Right atrium auricular region (tissue), 2 donors: Measurements from ENCODE around the gene RTTN. TPM values are rescaled to one million over a fixed set of nuclear protein-coding genes. Genes with fewer than 3 reads are reported as not detected.
A peak's percentile ranks its signal among the peaks of the same experiment; 100 is the strongest.

ENCODE experiments used
- DNase-seq: peaks from one replicate; pipeline ENCODE4 v3.0.0-alpha.2; 2019; ENCODE audit warnings: low spot score
- H3K27ac ChIP-seq, 2 donors: fragments of 200-600 bp; sonication (generic); 1 replicate in 1 of 2; 2 replicates in 1 of 2; pipeline ENCODE4 v1.5.1; 2016 to 2019
- H3K27me3 ChIP-seq, 2 donors: fragments of 200-600 bp; sonication (generic); one replicate each; pipeline versions ENCODE4 v1.5.1 to v1.6.0; 2017 to 2019
- H3K36me3 ChIP-seq: fragments of 200-600 bp; sonication (generic); one replicate; pipeline ENCODE4 v1.5.1; 2016
- H3K4me1 ChIP-seq, 2 donors: fragments of 200-600 bp; sonication (generic); one replicate each; pipeline versions ENCODE4 v1.5.1 to v1.6.0; 2017 to 2019
- H3K4me3 ChIP-seq, 2 donors: fragments of 200-600 bp; sonication (generic); 1 replicate in 1 of 2; 2 replicates in 1 of 2; pipeline ENCODE4 v1.5.1; 2017 to 2019; ENCODE audit warnings: mild to moderate bottlenecking in 1 of 2, moderate library complexity in 1 of 2
- H3K9me3 ChIP-seq, 2 donors: fragments of 200-600 bp; sonication (generic); one replicate each; pipeline ENCODE4 v1.5.1; 2019
- total RNA-seq, 2 donors: library from RNA; depleted of rRNA; stranded (reverse); fragments of >200 nt; gene quantifications; one replicate each; pipeline ENCODE4 v1.1.0, GENCODE V29; 2016
- TF ChIP-seq, protein P1 (sequence below), 2 donors: fragments of 200-600 bp; sonication (generic); IDR thresholded peaks; one replicate each; pipeline ENCODE4 v1.5.1; 2019; ENCODE audit warnings: antibody characterized with exemption in 2 of 2

RTTN gene
- total RNA-seq, 2 donors from 2014 or later = 6.3 to 8.0 TPM

DNA sequence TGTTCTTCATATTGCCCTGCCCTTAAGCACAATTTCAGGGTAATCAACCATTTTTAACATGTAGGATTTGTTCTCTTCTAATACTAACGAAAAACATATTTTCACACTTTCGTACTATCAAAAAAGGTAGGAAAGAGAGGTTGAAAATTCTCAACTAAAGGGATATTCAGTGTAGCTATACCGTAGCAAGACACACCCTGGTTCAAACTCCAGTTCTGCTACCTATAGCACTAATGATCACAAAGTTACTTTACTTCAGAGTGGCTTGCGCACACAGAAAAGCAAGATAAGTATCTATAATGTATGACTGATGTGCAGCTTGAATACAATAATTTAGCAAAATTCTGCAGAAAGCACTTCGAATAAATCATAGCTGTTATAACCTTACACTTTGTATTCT is 132.1 kb downstream of the RTTN start:
- no peaks in the 10 kb centered on the region for H3K9me3 ChIP-seq
- no peaks in the 10 kb centered on the region for H3K36me3 ChIP-seq
- DNase-seq = no peak
- no peaks in the 10 kb centered on the region for H3K27me3 ChIP-seq
- TF ChIP-seq, protein P1, sequence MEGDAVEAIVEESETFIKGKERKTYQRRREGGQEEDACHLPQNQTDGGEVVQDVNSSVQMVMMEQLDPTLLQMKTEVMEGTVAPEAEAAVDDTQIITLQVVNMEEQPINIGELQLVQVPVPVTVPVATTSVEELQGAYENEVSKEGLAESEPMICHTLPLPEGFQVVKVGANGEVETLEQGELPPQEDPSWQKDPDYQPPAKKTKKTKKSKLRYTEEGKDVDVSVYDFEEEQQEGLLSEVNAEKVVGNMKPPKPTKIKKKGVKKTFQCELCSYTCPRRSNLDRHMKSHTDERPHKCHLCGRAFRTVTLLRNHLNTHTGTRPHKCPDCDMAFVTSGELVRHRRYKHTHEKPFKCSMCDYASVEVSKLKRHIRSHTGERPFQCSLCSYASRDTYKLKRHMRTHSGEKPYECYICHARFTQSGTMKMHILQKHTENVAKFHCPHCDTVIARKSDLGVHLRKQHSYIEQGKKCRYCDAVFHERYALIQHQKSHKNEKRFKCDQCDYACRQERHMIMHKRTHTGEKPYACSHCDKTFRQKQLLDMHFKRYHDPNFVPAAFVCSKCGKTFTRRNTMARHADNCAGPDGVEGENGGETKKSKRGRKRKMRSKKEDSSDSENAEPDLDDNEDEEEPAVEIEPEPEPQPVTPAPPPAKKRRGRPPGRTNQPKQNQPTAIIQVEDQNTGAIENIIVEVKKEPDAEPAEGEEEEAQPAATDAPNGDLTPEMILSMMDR (IDR thresholded peaks at IDR 0.05) = no peak
- H3K4me1 ChIP-seq = no peaks in the 10 kb centered on the region
- no peak overlapping the region for H3K4me3 ChIP-seq
- no peak overlapping the region for H3K27ac ChIP-seq

DNA sequence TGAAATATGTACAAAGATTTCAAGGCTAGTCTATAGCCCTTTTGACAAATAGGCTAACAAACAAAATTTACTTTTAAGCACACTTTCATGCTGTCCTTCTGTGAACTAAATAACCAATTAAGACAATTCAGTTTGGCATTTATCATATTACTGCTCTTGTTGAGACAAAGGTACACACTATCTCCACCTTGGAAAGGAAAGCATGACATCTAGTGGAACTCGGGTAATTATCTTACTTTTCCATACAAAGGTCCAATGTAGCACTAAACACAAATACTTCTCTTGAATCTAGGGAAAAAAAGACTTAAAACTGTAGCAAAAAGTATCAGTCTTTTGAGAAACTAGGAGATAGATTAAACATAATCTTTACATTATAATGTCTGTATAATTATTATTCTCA is 132.8 kb downstream of the RTTN start:
- TF ChIP-seq, protein P1 (IDR thresholded peaks at IDR 0.05) = peak in 1 of 2 donors; percentile 61
- Histone ChIP-seq H3K4me1 (no peaks in the 10 kb centered on the region), H3K4me3 (no peak overlapping the region), H3K27me3 (no peaks in the 10 kb centered on the region), H3K9me3 (no peaks in the 10 kb centered on the region), H3K27ac (no peak overlapping the region), H3K36me3 (no peaks in the 10 kb centered on the region)
- DNase-seq = no peak

DNA sequence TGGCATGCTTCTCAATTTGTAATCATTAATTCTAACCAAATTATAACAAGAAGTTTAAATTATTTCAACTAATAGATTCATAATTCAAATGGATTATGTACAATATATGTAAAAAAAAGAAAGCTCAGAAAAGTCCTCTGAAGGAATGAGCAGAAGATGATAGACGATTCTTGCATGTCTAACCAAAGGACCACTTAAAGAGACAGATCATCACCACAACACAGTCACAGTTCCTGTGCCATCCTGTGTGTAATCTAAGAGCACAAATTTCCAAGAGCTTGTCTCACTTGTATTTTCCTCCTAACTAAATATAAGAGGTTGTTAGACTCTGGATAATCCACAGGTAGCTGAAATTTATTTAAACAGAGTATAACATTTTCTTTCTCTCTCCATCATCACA is 135.5 kb downstream of the RTTN start:
- H3K27me3 ChIP-seq = no peaks in the 10 kb centered on the region
- no peak overlapping the region for H3K4me3 ChIP-seq
- no peaks in the 10 kb centered on the region for H3K9me3 ChIP-seq
- H3K4me1 ChIP-seq = no peaks in the 10 kb centered on the region
- TF ChIP-seq, protein P1 (IDR thresholded peaks at IDR 0.05) = no peak
- no peak for DNase-seq
- no peak overlapping the region for H3K27ac ChIP-seq
- no peaks in the 10 kb centered on the region for H3K36me3 ChIP-seq

DNA sequence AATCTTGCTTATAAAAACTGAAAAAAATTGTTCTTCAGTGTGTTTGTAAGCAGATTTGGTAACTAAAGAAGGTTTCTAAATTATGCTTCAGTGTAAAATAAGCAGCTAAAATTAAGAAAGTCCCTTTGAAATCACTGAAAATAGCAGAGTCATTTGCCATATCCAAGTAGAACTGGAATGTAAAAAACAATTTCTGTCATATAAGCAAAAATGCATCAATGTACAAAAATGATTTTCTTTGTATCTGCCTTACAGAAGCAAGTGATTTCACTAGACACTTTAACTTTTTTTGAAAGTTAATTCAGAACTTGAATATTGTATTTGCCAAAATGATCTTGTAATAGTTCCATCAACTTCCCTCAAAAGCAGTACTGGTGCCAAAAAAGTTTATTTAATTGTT is 136.1 kb downstream of the RTTN start:
- Histone ChIP-seq H3K27me3 (no peaks in the 10 kb centered on the region), H3K36me3 (no peaks in the 10 kb centered on the region), H3K27ac (no peak overlapping the region), H3K4me1 (no peaks in the 10 kb centered on the region), H3K4me3 (no peak overlapping the region), H3K9me3 (no peaks in the 10 kb centered on the region)
- TF ChIP-seq, protein P1 (IDR thresholded peaks at IDR 0.05) = no peak
- DNase-seq = no peak

DNA sequence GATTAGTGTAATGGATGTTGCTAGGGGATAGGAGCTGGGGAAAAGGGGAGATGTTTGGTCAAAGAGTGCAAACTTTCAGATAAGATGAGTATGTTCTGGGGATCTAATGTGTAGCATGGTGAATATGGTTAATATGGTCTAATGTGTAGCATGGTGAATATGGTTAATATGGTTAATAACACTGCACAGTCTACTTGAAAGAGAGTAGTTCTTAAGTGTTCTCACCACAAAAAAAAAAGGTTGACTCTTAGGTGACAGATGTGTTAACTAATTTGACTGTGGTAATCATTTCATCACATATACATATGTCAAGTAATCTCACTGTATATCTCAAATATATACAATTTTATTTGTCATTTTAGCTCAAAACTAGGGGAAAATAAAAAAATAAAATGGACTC is 136.5 kb downstream of the RTTN start:
- no peak for DNase-seq
- Histone ChIP-seq H3K27ac (no peak overlapping the region), H3K9me3 (no peaks in the 10 kb centered on the region), H3K4me1 (no peaks in the 10 kb centered on the region), H3K4me3 (no peak overlapping the region), H3K36me3 (no peaks in the 10 kb centered on the region), H3K27me3 (no peaks in the 10 kb centered on the region)
- TF ChIP-seq, protein P1 (IDR thresholded peaks at IDR 0.05) = no peak

DNA sequence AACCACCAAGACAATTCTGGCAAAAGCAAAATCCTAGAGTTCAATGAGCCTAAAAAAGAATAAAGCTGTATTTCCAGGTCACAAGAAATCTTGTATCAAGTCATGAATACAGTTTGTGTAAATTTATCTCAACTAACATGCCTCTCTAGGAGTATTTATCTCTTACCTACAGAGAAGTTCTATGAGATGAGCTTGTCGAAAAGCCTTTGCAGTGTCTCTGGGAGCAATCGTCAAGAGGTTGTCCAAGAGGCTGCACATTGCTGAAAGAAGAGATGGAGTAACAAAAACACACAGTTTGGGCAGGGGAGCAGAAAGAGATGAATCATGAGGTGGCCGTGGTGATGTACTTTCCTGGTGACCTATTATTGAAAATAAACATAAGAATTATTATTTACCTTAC is 145.8 kb downstream of the RTTN start:
- H3K4me1 ChIP-seq = no peaks in the 10 kb centered on the region
- H3K36me3 ChIP-seq = no peaks in the 10 kb centered on the region
- TF ChIP-seq, protein P1 (IDR thresholded peaks at IDR 0.05) = no peak
- H3K9me3 ChIP-seq = no peaks in the 10 kb centered on the region
- DNase-seq = no peak
- H3K27me3 ChIP-seq = no peaks in the 10 kb centered on the region
- H3K4me3 ChIP-seq = no peak overlapping the region
- H3K27ac ChIP-seq = no peak overlapping the region
